ENCODE results near the gene PCGF2.
A peak's percentile ranks its signal among the peaks of the same experiment; 100 is the strongest.

Gene PCGF2

DNA sequence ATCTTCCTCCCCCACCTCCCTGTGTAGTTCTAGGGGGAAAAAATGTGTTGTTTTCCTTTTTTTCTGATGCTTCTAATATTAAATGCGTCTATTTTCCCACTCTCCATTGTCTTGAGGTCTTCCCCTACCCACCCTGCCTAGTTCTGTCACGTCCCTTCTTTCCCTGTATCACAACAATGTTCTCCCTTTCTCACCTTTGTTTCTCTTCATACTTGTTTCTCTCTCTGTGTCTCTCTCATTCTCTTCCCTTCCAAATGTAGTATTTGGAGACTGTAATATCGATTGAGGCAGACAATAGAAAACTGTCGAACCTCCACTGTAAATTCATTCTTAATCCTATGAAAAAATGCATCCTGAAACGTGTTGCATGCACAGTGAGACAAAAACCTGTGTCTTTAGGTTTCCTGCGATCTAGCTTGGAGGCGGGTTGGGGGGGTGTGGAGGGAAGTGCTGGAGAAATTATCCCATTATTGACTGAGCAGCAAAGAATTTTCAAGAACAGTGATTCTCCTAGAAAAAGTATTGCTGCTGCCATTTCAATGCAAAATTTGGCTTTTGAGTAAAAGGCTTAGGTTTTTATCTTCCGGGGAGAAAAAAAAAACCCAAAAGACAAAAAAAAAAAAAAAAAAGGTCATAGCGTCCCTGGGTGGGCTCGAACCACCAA, 3.1 kb upstream of the PCGF2 start:
- DNase-seq, result no peak

DNA sequence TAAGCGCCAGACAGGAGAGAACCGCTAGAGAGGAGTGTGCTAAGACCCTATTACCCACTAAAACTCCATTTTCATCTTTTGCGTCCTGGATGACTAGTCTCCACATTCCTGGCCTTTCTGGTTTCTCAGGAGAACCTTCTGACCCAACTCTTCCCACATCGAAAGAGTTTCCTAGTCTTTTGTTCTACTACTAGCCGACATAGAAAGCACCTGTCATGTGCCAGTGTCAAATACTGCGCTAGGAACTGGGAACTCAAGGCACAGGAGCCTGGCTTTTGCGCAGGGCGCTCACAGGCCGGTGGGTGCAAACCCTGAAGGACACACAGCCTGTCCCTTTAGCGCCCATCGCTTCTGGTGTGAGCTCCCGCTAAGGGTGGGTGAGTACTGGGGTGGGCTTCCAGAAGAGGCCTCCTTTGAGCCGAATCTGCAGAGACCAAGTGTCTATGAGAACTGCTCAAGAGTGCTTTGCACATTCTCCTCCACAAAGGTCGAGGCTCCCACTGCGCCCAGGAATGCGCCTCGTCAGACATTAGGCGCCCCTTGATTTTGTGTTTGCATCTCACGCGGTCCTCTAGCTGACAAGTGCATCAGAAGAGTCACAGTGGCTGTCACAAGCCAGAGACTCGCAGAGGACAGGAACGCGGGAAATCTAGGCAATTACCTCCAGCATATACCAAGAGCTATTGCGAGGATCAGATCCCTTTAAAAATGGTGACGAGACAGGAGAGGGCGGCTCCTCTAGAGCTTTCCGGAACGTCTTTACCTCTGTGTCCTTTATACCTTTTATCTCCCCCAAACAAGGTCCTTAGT, 2.4 kb upstream of the PCGF2 start:
- DNase-seq, result peak; percentile 29

DNA sequence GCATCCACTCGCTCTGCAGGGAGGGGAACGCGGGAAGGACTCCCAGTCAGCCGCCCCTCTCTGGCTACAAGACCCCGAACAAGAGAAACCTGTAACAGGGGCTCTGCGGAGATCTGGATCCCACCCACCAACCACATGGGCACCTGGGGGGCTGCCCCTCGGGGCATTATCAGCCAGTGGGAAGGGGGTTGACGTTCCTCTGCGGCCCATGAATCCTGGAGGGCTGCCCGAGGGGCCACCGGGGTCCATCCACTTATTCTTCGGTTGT, 1.8 kb upstream of the PCGF2 start:
- DNase-seq, result no peak

DNA sequence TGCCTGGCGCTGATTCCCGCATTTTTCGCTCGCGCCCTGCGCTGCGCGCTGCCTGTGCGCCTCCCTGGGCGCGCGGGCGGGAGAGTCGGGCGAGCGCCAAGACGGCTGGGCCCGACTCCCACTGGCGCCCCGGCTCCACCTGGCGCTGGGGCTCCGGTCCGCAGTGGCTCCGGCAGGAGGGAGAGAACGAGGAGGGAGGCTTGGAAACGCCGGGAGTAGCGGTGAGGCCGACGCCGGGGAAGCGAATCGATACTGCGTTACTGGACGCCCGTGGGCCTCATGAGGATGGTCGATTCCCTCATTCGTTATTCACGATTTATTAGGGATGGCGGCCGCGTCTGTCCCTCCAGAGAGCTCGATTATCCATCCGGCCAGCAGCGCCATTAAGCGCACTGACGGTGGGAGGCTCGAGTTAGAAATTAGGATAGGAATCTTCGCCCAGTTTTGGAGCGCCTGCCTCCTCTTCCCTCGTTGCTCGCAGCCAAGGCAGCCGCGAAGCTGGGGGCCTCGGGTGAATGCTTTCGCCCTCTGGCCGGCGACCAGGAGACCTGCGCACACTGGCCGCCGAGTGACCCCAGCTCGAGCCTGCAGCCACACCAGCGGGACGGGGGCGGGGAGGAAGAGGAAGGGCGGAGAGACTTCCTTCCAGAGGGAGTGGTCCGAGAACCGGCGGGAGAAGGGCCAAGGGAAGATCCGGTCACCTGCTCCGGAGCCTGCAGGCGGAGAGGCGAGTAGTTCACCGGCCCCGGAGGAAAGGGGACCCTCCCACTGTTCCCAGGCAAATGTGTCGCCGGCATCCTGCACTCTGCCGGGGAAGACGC, 1.3 kb upstream of the PCGF2 start:
- peak; percentile 63 for DNase-seq

DNA sequence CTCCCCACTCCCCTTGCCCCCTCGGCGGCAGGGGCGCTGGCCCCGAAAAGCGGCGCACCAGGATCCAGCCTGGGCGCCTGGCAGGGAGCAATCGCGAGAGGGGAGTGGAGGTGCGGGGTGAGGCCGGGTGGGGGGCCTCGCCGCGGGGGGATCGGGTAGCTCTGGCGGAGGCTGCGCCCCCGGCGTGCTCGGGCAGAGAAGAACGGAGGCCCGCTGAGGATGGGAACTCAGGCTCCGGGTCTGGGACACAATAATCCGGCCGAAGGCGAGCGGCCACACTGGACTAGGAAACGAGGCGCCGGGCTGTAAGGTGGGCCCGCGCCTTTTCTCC, 721 bp upstream of the PCGF2 start:
- DNase-seq, result no peak

DNA sequence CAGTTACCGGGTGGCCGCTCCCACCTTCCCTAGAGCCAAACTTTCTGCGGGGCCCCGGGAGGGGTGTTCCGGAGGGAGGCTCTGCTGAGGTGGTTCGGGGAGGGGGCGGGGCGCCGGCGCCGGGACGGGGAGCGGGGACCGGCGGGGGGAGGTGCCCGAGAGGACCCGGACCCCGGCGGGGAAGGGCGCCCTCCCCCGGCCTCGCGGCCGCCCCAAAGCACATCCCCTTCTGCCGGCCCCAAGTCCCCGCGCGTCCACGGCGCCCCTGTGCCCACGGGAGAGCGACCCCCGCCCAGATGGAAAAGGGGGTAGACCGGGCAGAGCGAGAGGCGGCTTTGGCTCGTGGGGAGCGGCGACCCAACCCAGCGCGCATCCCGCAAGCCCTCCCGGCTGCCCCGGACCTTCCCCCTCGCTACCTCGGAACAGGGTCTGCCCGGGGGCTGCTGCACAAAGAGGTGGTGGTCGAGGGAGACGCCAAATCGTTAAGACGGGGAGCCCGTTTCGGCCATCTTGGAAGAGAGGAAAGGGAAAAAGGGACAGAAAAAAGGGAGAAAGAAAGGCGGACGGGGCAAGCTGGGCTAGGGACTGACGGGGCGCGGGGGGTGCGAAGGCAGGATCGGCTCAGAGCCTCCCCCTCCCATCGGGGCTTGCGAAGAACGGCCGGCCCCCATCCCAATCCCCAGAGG, 530 bp downstream of the PCGF2 start:
- no peak for DNase-seq

DNA sequence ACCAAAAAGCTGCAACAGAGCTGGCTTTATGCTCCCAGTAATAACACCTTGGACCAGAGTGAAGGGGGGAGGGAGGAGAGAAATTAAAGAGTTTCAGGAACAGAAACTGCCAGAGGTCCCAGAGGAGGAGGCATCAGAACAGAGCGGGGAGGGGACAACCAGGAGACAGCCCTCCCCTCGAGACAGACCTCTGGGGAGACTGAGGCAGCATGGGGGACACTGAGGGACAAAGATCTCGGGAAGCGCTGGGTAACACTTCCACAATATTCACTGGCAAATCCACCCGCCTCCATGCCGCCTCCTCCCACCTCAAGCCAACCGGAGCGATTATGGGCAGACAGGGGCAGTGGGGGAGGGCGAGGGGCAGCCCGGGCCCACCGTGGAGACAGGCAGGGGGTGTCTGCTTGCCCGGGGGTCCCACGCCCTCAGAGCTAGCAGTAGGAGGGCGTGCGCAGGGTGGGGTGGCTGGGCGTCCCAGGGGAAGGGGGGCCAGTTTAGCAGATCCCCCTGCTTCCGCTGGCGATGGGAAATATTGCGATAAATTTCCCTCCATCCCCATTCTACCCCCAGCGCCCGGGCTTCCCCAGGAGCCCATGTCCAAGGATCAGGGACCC, 1.2 kb downstream of the PCGF2 start:
- peak; percentile 29 for DNase-seq

DNA sequence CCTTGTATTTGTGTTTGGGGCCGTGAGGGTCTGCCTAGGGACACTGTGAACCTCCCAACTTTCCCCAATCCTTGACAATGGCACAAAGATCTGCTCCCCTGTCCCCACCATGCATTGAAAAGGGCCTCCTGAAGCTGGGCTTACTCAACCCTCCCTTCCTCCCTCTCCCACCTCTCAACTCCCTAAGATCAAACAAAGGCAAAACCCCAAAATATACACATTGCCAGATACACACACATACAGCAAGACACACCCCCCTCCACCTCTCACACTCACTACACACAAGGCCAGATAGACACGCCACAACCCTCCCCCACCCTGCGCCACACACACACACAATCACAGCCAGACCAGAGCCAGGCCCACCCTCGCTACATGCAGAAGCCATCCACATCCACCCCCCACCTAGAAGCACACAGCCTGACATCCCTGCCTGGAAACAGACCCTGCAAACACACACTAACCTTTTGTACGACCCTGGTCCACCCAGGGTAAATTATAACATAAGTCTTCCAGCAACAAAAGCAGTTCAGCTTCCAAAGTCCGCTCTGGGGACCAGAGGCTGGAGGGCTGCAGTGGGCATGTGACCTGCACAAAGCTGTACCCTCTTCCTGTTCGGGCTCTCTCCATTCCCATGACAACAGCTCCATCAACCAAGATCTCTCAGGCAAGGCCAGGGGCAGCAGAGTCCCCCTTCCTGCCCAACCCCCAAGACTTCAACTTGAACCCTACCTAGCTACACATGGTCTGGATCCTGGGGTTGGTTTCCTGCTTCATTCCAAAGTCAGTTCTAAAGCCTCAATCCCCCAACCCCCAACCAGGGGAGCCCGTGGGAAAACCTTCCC, 1.9 kb downstream of the PCGF2 start:
- no peak for DNase-seq

DNA sequence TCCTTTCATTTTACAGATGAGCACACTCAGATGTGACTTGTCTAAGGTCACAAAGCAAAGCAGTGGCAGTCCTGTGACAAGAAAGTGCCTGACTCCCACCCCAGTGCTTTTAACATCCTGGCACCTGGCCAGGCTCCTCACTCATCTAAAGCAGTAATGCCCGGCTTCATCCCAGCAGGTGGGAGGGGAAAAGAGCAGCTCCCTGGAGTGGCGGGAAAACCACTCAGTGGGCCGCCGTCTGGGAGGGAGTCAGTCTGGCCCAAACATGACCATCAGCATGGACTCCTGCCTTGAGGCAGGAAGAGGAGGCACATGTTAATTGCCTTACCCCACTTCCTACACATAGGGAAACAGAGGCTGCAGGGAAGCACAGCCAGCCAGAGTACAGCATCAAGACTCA, 2.6 kb downstream of the PCGF2 start:
- no peak for DNase-seq

DNA sequence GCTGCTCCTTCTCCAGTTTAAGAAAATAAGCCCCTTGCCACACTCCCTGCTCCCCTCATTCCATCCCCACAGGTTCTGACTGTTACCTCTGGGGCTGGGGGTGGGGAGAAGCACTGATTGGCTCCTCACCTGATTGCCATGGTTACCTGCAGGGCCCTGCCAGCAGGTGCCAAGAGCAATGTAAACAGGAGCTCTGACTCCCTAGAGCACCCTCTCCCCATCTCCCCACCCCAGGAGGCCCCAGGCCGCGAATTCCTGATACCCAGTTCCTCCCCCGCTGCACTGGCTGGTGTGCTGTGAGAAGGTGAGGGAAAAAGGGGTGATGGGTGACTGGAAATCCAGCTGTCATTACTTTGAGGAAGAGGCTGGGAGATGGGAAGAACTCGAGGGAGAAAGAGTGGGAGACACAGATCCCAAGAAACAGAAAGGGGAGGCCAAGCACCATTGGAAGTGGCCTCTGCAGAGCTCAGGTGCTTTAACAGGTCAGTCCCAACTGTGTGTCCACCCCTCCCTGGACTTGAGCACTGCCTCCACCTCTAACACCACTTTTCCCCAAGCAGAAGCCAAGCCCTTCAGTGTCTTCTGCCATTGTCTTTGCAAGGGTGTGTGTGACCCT, 4.5 kb downstream of the PCGF2 start:
- DNase-seq, result no peak

DNA sequence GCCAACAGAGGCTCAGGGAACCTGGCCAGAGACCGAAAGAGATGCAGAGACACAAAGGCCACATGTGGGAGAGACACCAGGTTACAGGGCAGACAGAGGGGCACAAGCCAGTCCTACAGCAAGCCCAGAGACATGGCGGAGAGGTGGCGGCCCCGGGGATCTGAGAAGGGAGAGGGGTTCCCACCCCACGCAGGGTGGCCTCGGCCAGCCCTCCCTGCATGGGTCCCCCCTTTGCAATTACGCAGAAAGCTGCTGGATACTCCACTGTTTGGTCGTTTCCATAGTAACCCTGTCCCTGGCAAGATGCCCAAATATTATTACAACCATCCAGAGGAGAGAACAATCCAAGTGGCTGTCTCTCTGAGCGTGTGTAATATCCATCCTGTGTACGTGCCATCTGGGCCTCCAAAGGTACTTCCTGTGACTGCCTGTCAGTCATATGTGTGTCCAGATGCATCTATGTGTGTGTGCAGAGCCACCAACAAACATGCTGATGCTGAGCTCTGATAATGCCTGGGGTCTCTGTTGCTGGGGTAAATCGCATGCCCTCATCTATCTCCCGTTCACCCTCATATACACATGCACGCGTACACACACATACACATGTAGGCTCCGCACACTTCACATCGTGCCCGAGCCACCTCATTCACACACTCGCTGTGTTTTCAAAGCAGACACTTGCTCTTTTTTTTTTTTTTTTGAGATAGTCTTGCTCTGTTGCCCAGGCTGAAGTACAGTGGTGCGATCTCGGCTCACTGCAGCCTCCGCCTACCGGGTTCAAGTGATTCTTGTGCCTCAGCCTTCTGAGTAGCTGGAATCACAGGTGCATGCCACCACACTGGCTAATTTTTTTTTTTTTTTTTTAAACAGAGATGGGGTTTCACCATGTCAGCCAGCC, 5.5 kb downstream of the PCGF2 start:
- DNase-seq, result no peak

DNA sequence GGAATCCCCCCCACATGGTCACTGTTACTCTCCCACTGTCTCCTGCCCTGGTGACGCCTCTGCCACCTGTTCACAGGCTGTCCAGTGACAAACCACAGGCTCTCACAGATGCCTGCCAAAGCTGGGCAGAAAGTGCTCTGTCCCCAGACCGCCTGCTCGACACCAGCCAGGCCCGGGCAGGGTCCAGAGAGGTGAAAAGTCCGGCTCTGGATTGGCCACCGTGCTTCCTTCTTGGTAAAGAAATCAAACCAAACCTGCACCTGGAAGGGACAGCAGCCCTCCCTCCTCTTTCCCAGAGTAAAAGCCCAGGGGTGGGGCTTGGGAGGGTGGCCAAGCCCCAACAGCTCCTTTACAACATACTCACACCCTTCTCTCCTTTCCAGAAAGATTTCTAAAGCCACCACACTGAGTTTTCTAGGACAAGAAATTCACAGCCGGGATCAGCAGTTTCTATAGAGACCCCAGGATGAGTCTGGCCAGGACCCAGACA, 6.2 kb downstream of the PCGF2 start:
- DNase-seq, result no peak

DNA sequence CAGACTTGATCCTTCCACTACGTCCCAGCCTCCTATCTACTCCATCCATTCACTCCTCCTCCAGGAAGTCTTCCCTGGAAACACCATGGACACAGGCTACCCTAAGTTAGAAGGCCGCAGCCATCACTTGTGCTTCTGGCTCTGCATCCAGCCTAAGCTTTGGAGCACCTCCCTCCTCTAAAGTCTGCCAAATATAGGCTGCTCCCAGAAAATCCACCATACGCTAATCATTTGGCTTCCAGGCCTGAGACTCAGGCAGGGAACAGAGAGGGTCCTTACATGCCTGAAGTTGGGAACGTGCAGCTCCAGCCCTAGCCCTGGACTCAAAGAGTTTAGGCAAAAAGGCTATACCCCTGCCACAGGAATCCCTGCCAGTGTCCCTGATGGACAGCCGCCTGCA, 6.7 kb downstream of the PCGF2 start:
- no peak for DNase-seq

DNA sequence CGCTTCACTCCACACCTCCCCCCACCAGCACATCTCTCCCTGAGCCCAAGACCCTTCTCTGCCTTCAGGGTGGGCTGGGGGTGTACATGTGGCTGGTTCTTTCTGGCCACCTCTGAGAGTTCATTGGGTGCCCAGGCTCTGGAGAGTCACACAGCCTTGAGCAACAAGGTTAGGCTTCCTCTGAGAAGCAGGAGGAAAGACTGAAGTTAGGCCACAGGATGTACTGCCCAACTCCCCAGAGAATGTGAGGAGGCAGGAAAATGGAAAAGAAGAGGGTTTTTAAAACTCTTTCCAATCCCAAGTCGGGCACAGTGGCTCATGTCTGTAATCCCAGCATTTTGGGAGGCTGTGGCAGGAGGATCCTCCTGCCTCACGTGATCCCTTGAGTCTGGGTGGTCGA, 7.3 kb downstream of the PCGF2 start:
- DNase-seq, result no peak

DNA sequence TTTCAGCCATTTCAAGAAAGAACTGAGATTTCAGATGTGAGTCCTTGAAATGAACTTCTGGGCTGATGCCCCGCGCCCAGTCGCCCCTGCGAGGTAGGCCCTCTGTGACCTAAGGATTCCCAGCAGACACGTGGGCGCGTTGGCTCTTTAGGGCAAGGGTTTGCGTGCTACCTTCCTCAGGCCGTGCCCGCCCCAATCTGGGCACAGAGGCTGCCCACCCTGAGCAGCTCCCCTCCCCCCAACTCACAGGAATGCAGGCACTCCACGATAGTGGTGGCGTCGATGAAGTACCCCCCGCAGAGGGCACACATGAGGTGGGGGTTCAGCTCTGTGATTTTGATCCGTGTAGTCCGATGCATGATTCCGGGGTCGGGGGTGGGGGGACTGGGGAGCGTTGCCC, 8.1 kb downstream of the PCGF2 start:
- DNase-seq, result no peak

DNA sequence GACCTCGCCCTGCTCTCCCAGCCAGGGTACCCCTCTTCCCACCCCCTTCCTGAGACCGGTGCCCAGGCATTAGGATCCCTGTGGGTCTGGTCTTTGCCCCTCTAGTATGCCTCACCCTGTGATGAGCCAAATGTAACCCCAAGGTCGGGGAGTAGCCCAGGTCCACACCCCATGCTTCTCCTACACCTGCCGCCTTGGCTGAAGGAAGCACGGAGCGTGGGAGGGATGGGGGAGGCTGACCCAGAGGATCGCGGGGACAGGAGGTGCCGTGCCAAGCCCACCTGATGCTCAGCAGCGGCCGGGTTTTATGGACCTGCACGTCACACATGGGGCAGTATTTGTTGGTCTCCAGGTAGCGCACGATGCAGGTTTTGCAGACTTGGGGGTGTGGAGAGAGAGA, 8.8 kb downstream of the PCGF2 start:
- DNase-seq, result no peak

DNA sequence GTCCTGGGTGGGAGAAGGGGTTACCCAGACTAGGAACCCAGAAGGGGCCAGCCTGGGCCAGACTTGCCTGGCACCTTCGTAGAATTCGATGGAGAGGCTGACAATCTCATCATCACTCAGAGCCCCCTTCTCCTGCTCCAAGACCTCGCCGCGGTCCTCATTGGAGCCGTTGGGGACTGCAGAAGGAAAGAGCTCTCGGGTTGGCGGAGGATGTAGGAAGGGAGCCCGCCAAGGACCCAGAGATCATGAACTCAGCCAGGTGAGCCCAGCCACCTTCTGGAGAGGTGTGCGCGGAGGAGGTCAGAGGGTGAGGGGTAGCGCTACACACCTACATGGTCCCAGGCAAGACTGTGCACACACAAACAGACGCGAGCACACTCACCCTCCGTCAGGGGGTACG, 9.4 kb downstream of the PCGF2 start:
- DNase-seq, result no peak

DNA sequence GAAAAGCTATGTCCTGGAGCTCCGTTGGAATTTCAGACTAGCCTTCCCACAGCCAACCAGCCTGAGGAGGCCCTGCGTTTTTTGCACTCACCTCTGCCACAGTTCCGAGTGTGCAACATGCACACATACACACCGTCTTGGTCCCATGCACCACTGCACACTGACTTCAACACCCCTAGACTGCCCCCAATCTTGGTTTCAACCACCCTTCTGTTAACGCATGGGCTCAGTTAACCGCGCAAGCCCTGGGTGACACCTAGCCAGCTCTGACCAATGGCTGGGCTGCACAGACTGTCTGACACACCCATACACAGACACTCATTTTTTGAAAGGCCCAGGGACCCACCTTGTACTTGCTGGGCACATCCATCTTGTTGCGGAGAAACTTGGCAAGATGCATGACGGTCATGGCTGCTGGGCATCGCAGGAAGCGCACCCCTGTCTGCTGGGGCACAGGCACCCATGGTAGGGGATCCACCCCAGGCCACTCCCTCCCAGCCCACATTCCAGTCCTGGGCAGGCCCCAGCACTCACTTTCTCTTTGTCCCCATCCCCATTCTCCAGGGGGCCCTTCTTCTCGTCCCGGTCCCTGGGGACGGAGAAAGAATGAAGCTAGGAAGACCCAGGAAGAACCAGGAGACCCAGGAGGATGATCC, 10.0 kb downstream of the PCGF2 start:
- DNase-seq, result no peak

DNA sequence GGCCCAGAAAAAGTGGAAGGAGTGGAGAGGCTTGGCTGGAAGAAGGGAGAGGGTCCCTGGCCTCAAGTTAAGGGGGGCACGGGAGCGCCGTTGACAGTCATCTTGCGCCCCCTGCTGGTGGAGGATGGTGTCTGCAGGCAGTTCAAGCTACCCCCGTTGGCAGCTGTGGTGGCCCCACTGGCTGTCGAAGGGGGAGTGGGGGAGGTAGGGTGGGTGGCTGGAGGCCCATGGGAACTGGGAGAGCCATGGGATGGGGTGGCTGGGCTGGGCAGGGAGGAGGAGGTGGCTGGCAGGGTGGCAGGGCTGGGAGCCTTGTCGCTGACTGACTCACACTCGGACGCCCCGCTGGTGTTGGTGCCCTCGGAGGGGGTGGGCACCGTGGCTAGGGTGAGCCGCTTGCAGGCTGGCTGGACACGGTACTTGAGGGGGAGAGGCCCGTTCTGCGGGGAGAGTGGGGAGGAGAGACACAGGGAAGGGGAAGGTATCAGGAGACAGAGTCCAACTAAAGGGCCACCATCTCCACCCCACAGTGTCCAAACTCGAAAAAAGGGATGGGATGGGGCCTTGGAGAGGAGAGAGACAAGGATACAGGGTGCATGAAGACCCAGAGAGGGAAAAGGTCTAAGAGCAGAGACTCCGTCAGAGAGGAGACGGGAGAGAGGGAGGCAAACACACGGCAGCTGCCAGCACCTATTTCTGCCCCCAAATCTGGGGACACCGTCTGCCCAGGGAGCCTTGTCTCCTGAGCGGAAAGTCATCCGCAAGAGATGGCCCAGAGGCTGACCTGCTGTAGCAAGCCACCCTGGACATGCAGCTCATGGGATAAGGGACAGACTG, 12.8 kb downstream of the PCGF2 start:
- DNase-seq, result peak; percentile 45
